Fibroblast of lung (primary cell): ENCODE results near the gene SYT3. TPM values are rescaled to one million over a fixed set of nuclear protein-coding genes. Genes with fewer than 3 reads are reported as not detected.

Experiments used
- DNase-seq, 2 donors: peaks; one replicate each; pipeline versions ENCODE4 v3.0.0 to v3.0.0-alpha.2; 2010; ENCODE audit warnings: low read depth in 2 of 2
- H2AFZ ChIP-seq: 2 replicates; pipeline ENCODE4 v1.5.1; 2012; ENCODE audit warnings: low read length, control low read depth, inconsistent platforms
- H3K27ac ChIP-seq: 2 replicates; pipeline ENCODE4 v1.5.1; 2011; ENCODE audit warnings: low read length, control low read depth; ENCODE audit not compliant: insufficient read depth
- H3K27me3 ChIP-seq: 2 replicates; pipeline ENCODE4 v1.5.1; 2011; ENCODE audit warnings: mild to moderate bottlenecking, low read length; ENCODE audit not compliant: control insufficient read depth, insufficient read depth
- H3K36me3 ChIP-seq: 2 replicates; pipeline ENCODE4 v1.5.1; 2011; ENCODE audit warnings: low read length; ENCODE audit not compliant: control insufficient read depth, insufficient read depth
- H3K4me1 ChIP-seq: 2 replicates; pipeline ENCODE4 v1.5.1; 2011; ENCODE audit warnings: low read length; ENCODE audit not compliant: control insufficient read depth, insufficient read depth; ENCODE audit errors: extremely low read depth
- H3K4me2 ChIP-seq: 2 replicates; pipeline ENCODE4 v1.5.1; 2011; ENCODE audit warnings: low read length, control low read depth; ENCODE audit not compliant: insufficient read depth; ENCODE audit errors: extremely low read depth
- H3K4me3 ChIP-seq, 4 experiments: fragments of 200-600 bp in 1 of 4; sonication (generic) in 1 of 4; replicated peaks in 1 of 4; 2 replicates each; pipeline ENCODE4 v1.5.1; 2011 to 2016; ENCODE audit warnings: low read length in 4 of 4, low read depth in 3 of 4, mild to moderate bottlenecking in 3 of 4, control low read depth in 2 of 4, inconsistent platforms in 1 of 4, mixed read lengths in 1 of 4; ENCODE audit not compliant: insufficient read depth in 1 of 4; ENCODE audit errors: control extremely low read depth in 1 of 4
- H3K79me2 ChIP-seq: 2 replicates; pipeline ENCODE4 v1.5.1; 2012; ENCODE audit warnings: mild to moderate bottlenecking, low read length, inconsistent platforms; ENCODE audit not compliant: control insufficient read depth, insufficient read depth
- H3K9ac ChIP-seq: 2 replicates; pipeline ENCODE4 v1.5.1; 2011; ENCODE audit warnings: mild to moderate bottlenecking, low read length, control low read depth; ENCODE audit not compliant: insufficient read depth
- H3K9me3 ChIP-seq: 2 replicates; pipeline ENCODE4 v1.5.1; 2012; ENCODE audit warnings: low read depth, low read length; ENCODE audit not compliant: control insufficient read depth, insufficient read depth
- H4K20me1 ChIP-seq: 2 replicates; pipeline ENCODE4 v1.5.1; 2011; ENCODE audit warnings: low read length; ENCODE audit not compliant: control insufficient read depth, insufficient read depth; ENCODE audit errors: extremely low read depth
- CTCF ChIP-seq, 2 donors: IDR thresholded peaks in 1 of 2; conservative IDR thresholded peaks in 1 of 2; 1 replicate in 1 of 2; 2 replicates in 1 of 2; pipeline ENCODE4 v1.5.1; 2011 to 2012; ENCODE audit warnings: low read length in 2 of 2, control low read depth in 1 of 2, inconsistent platforms in 1 of 2, low read depth in 1 of 2, mild to moderate bottlenecking in 1 of 2
- EZH2 ChIP-seq: IDR thresholded peaks from 2 replicates; pipeline ENCODE4 v1.5.1; 2012; ENCODE audit warnings: low read length, control low read depth, mild to moderate bottlenecking; ENCODE audit errors: missing control alignments
- polyA plus RNA-seq, 2 donors: library from polyadenylated mRNA; depleted of rRNA in 1 of 2; stranded (reverse) in 1 of 2; unstranded in 1 of 2; fragments of >200 nt; gene quantifications; 2 replicates each; pipeline ENCODE4 v1.2.1, GENCODE V29; 2011 to 2012; ENCODE audit warnings: missing spikeins in 1 of 2
- total RNA-seq: library from RNA; depleted of rRNA; stranded (reverse); fragments of >200 nt; gene quantifications from 2 replicates; pipeline ENCODE4 v1.2.1, GENCODE V29; 2014

Gene SYT3
- total and polyA plus RNA-seq, 2 donors (not counting 1 experiment from before 2014, with no cell fraction given), result not detected

- DNase-seq, result no peak
Measured at GRCh38 chr19:50644315-50644915, 4.7 kb upstream of the SYT3 start.

GRCh38 chr19:50640368-50640767 lies 687 bp upstream of the SYT3 start:
- Histone ChIP-seq H2AFZ (no peak overlapping the region), H3K4me3 (no peak overlapping the region), H3K27ac (no peak overlapping the region), H3K9me3 (no peaks in the 10 kb centered on the region), H3K4me2 (no peak overlapping the region), H3K36me3 (no peaks in the 10 kb centered on the region), H3K27me3 (no peaks in the 10 kb centered on the region), H3K4me1 (no peaks in the 10 kb centered on the region), H3K79me2 (no peaks in the 10 kb centered on the region), H4K20me1 (no peaks in the 10 kb centered on the region), H3K9ac (no peak overlapping the region)
- DNase-seq, result no peak
- no peak for TF ChIP-seq CTCF (conservative IDR thresholded peaks at IDR 0.05 in 1 of 2, IDR thresholded peaks at IDR 0.05 in 1 of 2; ENCODE audit: low read depth in 1 of 2, low read length in 2 of 2)
- TF ChIP-seq EZH2, result no peak

More at GRCh38 chr19:50644315-50644915, 4.7 kb upstream of the SYT3 start:
- TF ChIP-seq EZH2, result no peak
- TF ChIP-seq CTCF (conservative IDR thresholded peaks at IDR 0.05 in 1 of 2, IDR thresholded peaks at IDR 0.05 in 1 of 2; ENCODE audit: low read depth in 1 of 2, low read length in 2 of 2), result no peak
- no peaks in the 10 kb centered on the region for H3K4me1 ChIP-seq
- no peaks in the 10 kb centered on the region for H3K9me3 ChIP-seq
- H4K20me1 ChIP-seq, result no peaks in the 10 kb centered on the region
- H2AFZ ChIP-seq, result no peak overlapping the region
- no peaks in the 10 kb centered on the region for H3K36me3 ChIP-seq
- no peak overlapping the region for H3K9ac ChIP-seq
- no peak overlapping the region for H3K27ac ChIP-seq
- H3K27me3 ChIP-seq, result no peaks in the 10 kb centered on the region
- no peaks in the 10 kb centered on the region for H3K79me2 ChIP-seq
- H3K4me3 ChIP-seq, result no peak overlapping the region
- H3K4me2 ChIP-seq, result no peak overlapping the region

DNA sequence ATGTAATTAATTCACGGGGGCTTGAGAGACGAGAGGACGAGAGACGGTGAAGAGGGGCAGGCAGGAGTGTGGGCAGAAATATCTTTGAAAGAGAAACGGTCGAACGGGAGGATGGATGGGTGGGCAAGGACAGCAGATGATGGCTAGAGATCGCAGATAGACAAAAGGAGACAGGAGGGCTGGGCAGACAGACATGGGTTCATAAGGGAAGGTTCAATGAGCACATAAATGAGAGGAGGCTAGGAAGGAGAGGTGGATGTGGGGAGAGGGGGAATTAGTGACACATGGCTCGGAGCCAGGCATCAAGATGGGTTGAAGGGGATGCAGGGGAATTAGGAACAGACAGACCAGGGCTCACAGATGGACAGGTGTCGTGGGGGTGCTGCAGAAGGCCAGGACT lies 1.1 kb downstream of the SYT3 start:
- no peaks in the 10 kb centered on the region for H3K36me3 ChIP-seq
- H3K9ac ChIP-seq, result no peak overlapping the region
- DNase-seq, result no peak
- H3K9me3 ChIP-seq, result no peaks in the 10 kb centered on the region
- H4K20me1 ChIP-seq, result no peaks in the 10 kb centered on the region
- TF ChIP-seq CTCF (conservative IDR thresholded peaks at IDR 0.05 in 1 of 2, IDR thresholded peaks at IDR 0.05 in 1 of 2; ENCODE audit: low read depth in 1 of 2, low read length in 2 of 2) (no peak), EZH2 (no peak)
- no peak overlapping the region for H3K27ac ChIP-seq
- no peak overlapping the region for H3K4me2 ChIP-seq
- H3K27me3 ChIP-seq, result no peaks in the 10 kb centered on the region
- no peaks in the 10 kb centered on the region for H3K4me1 ChIP-seq
- H3K79me2 ChIP-seq, result no peaks in the 10 kb centered on the region
- H3K4me3 ChIP-seq, result no peak overlapping the region
- H2AFZ ChIP-seq, result no peak overlapping the region
